ENCODE data around the gene PGA5. TPM values are rescaled to one million over a fixed set of nuclear protein-coding genes. Genes with fewer than 3 reads are reported as not detected.
"Not testable (repeated sequence)": the region's sequence is repeated elsewhere in the genome, so short reads cannot be mapped to it uniquely, and the experiment has no call there.

The PGA5 gene
- total and polyA plus RNA-seq, 9 donors, result 0.27 to 1.7 (median 0.94) TPM; not detected in 4

- H3K36me3 ChIP-seq; H3K9me3 ChIP-seq; H3K4me3 ChIP-seq; intact Hi-C loops (cut with DNase I); H3K27me3 ChIP-seq; DNase-seq; H3K4me1 ChIP-seq (ENCODE audit: insufficient read depth); H3K27ac ChIP-seq: not testable (repeated sequence)
- no CpG with 5 or more reads among the region's 4 CpGs for WGBS, 3 donors
Measured at GRCh38 chr11:61237130-61237529, 3.8 kb upstream of the PGA5 start.

GRCh38 chr11:61240288-61240687, 687 bp upstream of the PGA5 start:
- H3K4me1 ChIP-seq (ENCODE audit: insufficient read depth); H3K9me3 ChIP-seq; intact Hi-C loops (cut with DNase I); H3K27ac ChIP-seq; H3K36me3 ChIP-seq; DNase-seq; H3K4me3 ChIP-seq; H3K27me3 ChIP-seq: not testable (repeated sequence)
- WGBS, 3 donors, result 61 to 68% (median 65%) methylated on average over 8 of the region's 8 CpGs

GRCh38 chr11:61241526-61241925, 551 bp downstream of the PGA5 start:
- H3K4me1 ChIP-seq (ENCODE audit: insufficient read depth); H3K36me3 ChIP-seq; H3K27me3 ChIP-seq; H3K27ac ChIP-seq; H3K9me3 ChIP-seq; DNase-seq; H3K4me3 ChIP-seq; intact Hi-C loops (cut with DNase I): not testable (repeated sequence)
- no CpG with 5 or more reads among the region's 5 CpGs for WGBS, 3 donors

GRCh38 chr11:61245284-61245964, 4.4 kb downstream of the PGA5 start:
- DNase-seq; intact Hi-C loops (cut with DNase I); H3K4me1 ChIP-seq (ENCODE audit: insufficient read depth); H3K36me3 ChIP-seq; H3K27ac ChIP-seq; H3K27me3 ChIP-seq; H3K9me3 ChIP-seq; H3K4me3 ChIP-seq: not testable (repeated sequence)
- no CpG with 5 or more reads among the region's 10 CpGs for WGBS, 3 donors

- H3K4me1 ChIP-seq (ENCODE audit: insufficient read depth); H3K36me3 ChIP-seq; H3K27me3 ChIP-seq; H3K9me3 ChIP-seq; H3K27ac ChIP-seq; DNase-seq; intact Hi-C loops (cut with DNase I); H3K4me3 ChIP-seq: not testable (repeated sequence)
- 75 to 88% (median 79%) methylated on average over 9 of the region's 9 CpGs for WGBS, 3 donors
Measured at GRCh38 chr11:61248071-61248470, 7.1 kb downstream of the PGA5 start.

- H3K27me3 ChIP-seq; intact Hi-C loops (cut with DNase I); H3K36me3 ChIP-seq; H3K9me3 ChIP-seq; H3K27ac ChIP-seq; H3K4me3 ChIP-seq; H3K4me1 ChIP-seq (ENCODE audit: insufficient read depth); DNase-seq: not testable (repeated sequence)
- WGBS, 3 donors, result 88 to 91% (median 91%) methylated on average over 8 of the region's 8 CpGs
Measured at GRCh38 chr11:61249201-61249600, 8.2 kb downstream of the PGA5 start.

GRCh38 chr11:61250796-61251765, 10.1 kb downstream of the PGA5 start:
- WGBS, 3 donors, result 25 to 37% (median 34%) methylated on average over 20 of the region's 20 CpGs
- not testable (repeated sequence) for H3K4me3 ChIP-seq; H3K27ac ChIP-seq; H3K9me3 ChIP-seq; H3K4me1 ChIP-seq (ENCODE audit: insufficient read depth); H3K27me3 ChIP-seq; H3K36me3 ChIP-seq
- intact Hi-C loops (cut with DNase I), result loop anchor here in 2 of 4 donors (10.0 kb wide), 2 partner anchors 134 to 144 kb away; partner anchors contain the start of gene TMEM216 (in 1 of the 2)
- DNase-seq, result peak; percentile 54 to 82 (median 57)

GRCh38 chr11:61252332-61252731, 11.4 kb downstream of the PGA5 start:
- not testable (repeated sequence) for H3K4me3 ChIP-seq; H3K4me1 ChIP-seq (ENCODE audit: insufficient read depth); H3K36me3 ChIP-seq; H3K9me3 ChIP-seq; H3K27ac ChIP-seq; DNase-seq; H3K27me3 ChIP-seq
- intact Hi-C loops (cut with DNase I), result loop anchor here in 2 of 4 donors (10.0 kb wide), 2 partner anchors 132 to 142 kb away; partner anchors contain the start of gene TMEM216 (in 1 of the 2)
- 50 to 76% (median 69%) methylated on average over 1 of the region's 1 CpG for WGBS, 3 donors

Measured in ovary (tissue), 9 donors.